ENCODE data around the gene CCL4. TPM values are rescaled to one million over a fixed set of nuclear protein-coding genes. Genes with fewer than 3 reads are reported as not detected.
A peak's percentile ranks its signal among the peaks of the same experiment; 100 is the strongest.
"Not testable (repeated sequence)": the region's sequence is repeated elsewhere in the genome, so short reads cannot be mapped to it uniquely, and the experiment has no call there.

The CCL4 gene
- total and polyA plus RNA-seq, 4 donors: 1.7 to 4.6 (median 2.8) TPM

DNA sequence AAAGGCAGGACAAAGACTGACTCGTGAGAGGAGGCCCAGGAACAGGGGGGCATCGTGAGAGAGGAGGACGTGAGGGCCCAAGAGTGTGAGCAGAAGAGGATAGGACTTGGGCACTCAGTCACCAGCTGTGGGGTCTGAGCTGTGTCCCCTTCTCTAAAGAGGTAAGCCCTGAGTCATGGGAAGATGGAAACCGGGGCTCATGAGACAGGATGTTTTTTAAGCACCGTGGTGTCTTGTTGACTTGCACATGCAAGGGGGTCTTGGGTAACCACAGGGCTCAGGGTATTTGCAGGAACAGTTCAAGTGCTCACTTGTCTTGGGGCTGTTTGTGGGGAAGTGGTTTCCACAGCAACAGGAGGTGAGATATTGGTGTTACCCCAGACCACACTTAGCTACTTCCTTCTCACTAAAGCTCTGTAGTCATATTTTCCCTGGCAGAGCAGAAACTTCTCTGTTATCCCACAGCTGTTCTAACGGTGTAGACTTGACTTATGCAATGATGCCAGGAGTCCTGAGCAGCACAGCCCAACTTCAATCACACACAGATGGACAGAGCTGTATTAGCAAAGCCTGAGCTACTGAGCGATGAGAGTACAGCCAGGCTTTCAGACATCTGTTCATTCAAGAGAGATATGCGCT is 21.0 kb upstream of the CCL4 start:
- not testable (repeated sequence) for H3K27me3 ChIP-seq (ENCODE audit: control insufficient read depth in 4 of 4, insufficient read depth in 4 of 4, low read length in 3 of 4); DNase-seq (ENCODE audit: low spot score); H3K9me3 ChIP-seq (ENCODE audit: control insufficient read depth in 4 of 4, low read length in 3 of 4); H3K9ac ChIP-seq (ENCODE audit: low read depth in 1 of 2, low read length in 2 of 2); H3K36me3 ChIP-seq (ENCODE audit: control insufficient read depth in 4 of 4, insufficient read depth in 3 of 4, low read depth in 1 of 4, low read length in 3 of 4); H3K4me3 ChIP-seq (ENCODE audit: low read depth in 1 of 3, low read length in 3 of 3)
- H3K27ac ChIP-seq (ENCODE audit: low read depth in 1 of 2, low read length in 2 of 2): peak overlapping the region; percentile 26 to 41
- TF ChIP-seq GABPA (IDR thresholded peaks at IDR 0.05 in 1 of 2, conservative IDR thresholded peaks at IDR 0.05 in 1 of 2): peak in 1 of 2 donors; percentile 48
- H3K4me1 ChIP-seq (ENCODE audit: control insufficient read depth in 4 of 4, insufficient read depth in 4 of 4, low read length in 3 of 4): peaks cover 8 to 22% (median 20%) of the 10 kb centered on the region in 4 donors
- WGBS: 80% methylated on average over 8 of the region's 8 CpGs

DNA sequence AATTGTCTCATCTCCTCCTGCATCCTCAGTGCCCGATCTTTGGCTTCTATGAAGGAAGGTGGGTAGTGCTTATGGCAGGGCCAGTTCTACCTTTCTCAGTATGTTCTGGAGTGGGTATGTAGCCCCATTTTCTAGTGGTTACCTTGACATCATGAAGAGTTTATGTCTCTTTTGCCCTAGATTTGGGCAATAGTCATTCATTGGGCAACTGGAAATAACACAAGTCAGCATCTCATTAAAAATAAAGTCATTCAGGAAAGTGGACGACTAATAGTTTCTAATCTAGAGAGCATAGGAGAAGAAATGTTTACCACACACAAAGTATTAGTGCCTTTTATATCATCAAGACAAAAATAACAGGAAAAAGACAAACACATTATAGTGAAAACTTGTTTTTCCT is 19.9 kb upstream of the CCL4 start:
- 87% methylated on average over 2 of the region's 2 CpGs for WGBS
- not testable (repeated sequence) for H3K4me3 ChIP-seq (ENCODE audit: low read depth in 1 of 3, low read length in 3 of 3); H3K27me3 ChIP-seq (ENCODE audit: control insufficient read depth in 4 of 4, insufficient read depth in 4 of 4, low read length in 3 of 4); DNase-seq (ENCODE audit: low spot score); H3K27ac ChIP-seq (ENCODE audit: low read depth in 1 of 2, low read length in 2 of 2); H3K9me3 ChIP-seq (ENCODE audit: control insufficient read depth in 4 of 4, low read length in 3 of 4); H3K36me3 ChIP-seq (ENCODE audit: control insufficient read depth in 4 of 4, insufficient read depth in 3 of 4, low read depth in 1 of 4, low read length in 3 of 4); H3K9ac ChIP-seq (ENCODE audit: low read depth in 1 of 2, low read length in 2 of 2)
- peaks cover 8 to 22% (median 20%) of the 10 kb centered on the region in 4 donors for H3K4me1 ChIP-seq (ENCODE audit: control insufficient read depth in 4 of 4, insufficient read depth in 4 of 4, low read length in 3 of 4)

DNA sequence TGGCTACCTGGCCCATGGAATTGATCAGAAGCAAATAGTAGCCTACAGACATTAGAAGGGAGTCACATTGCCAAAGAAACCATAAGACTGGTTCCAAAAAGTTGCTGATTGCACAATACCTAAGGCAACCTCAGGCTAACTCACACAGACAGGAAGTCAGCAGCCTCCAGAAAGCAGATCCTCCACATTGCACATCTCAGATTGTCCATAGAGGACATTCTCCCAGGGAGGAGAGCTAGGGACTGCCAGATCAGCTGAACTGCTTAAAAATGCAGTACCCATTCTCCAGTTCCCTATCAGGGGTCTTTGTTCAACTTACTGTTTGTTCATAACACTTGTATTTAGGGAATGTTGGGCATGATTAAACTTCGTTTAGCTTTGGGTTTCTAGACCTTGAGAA is 17.9 kb upstream of the CCL4 start:
- H3K9ac ChIP-seq (ENCODE audit: low read depth in 1 of 2, low read length in 2 of 2): no peak overlapping the region
- no peak for DNase-seq (ENCODE audit: low spot score)
- H3K27ac ChIP-seq (ENCODE audit: low read depth in 1 of 2, low read length in 2 of 2): peak overlapping the region in 1 of 2 donors; percentile 65
- WGBS: 14% methylated on average over 1 of the region's 1 CpG
- H3K36me3 ChIP-seq (ENCODE audit: control insufficient read depth in 4 of 4, insufficient read depth in 3 of 4, low read depth in 1 of 4, low read length in 3 of 4): no peaks in the 10 kb centered on the region
- no peaks in the 10 kb centered on the region for H3K27me3 ChIP-seq (ENCODE audit: control insufficient read depth in 4 of 4, insufficient read depth in 4 of 4, low read length in 3 of 4)
- H3K4me1 ChIP-seq (ENCODE audit: control insufficient read depth in 4 of 4, insufficient read depth in 4 of 4, low read length in 3 of 4): peaks cover 8 to 22% (median 20%) of the 10 kb centered on the region in 4 donors
- H3K4me3 ChIP-seq (ENCODE audit: low read depth in 1 of 3, low read length in 3 of 3): no peak overlapping the region
- TF ChIP-seq HNF4A (conservative IDR thresholded peaks at IDR 0.05) (peak; percentile 43 to 56), SP1 (IDR thresholded peaks at IDR 0.05) (peak; percentile 28), GABPA (IDR thresholded peaks at IDR 0.05 in 1 of 2, conservative IDR thresholded peaks at IDR 0.05 in 1 of 2) (peak; percentile 20 to 57), YY1 (IDR thresholded peaks at IDR 0.05) (no peak), NR2F2 (IDR thresholded peaks at IDR 0.05) (no peak), FOXA1 (IDR thresholded peaks at IDR 0.05) (no peak), TAF1 (conservative IDR thresholded peaks at IDR 0.05) (no peak), RAD21 (IDR thresholded peaks at IDR 0.05) (peak; percentile 14 to 47), FOXA2 (IDR thresholded peaks at IDR 0.05) (no peak), REST (IDR thresholded peaks at IDR 0.05) (no peak), RXRA (IDR thresholded peaks at IDR 0.05) (peak; percentile 68 to 69)
- H3K9me3 ChIP-seq (ENCODE audit: control insufficient read depth in 4 of 4, low read length in 3 of 4): no peaks in the 10 kb centered on the region
